Pancreas (tissue), 10 donors: ENCODE measurements around the gene KCND1. TPM values are rescaled to one million over a fixed set of nuclear protein-coding genes. Genes with fewer than 3 reads are reported as not detected.

ENCODE experiments used
- ATAC-seq, 4 donors: fragments of 200-7000 bp; cut with Tn5 transposase; one replicate each; pipeline versions ENCODE4 v1.8.0 to v1.9.1; 2020; ENCODE audit warnings: mild to moderate bottlenecking in 4 of 4, moderate library complexity in 4 of 4
- DNase-seq, 6 donors: peaks; one replicate each; pipeline ENCODE4 v3.0.0-alpha.2; 2020
- FAIRE-seq: peaks from 2 replicates; lab custom pipeline; 2012; peaks lifted over from hg19 to GRCh38; lab: Jason Lieb, UNC
- H3K27ac ChIP-seq, 4 donors: fragments of 200-600 bp; sonication (generic); 1 replicate in 3 of 4; 2 replicates in 1 of 4; pipeline versions ENCODE4 v1.5.0 to v1.8.0; 2020
- H3K27me3 ChIP-seq, 4 donors: fragments of 200-600 bp; one replicate each; pipeline ENCODE4 v1.8.0; 2021
- H3K36me3 ChIP-seq, 3 donors: fragments of 200-600 bp; sonication (generic) in 1 of 3; one replicate each; pipeline versions ENCODE4 v1.5.0 to v1.8.0; 2020 to 2021
- H3K4me1 ChIP-seq, 3 donors: fragments of 200-600 bp; one replicate each; pipeline ENCODE4 v1.8.0; 2021
- H3K4me3 ChIP-seq, 4 donors: fragments of 200-600 bp; sonication (generic) in 2 of 4; one replicate each; pipeline versions ENCODE4 v1.5.0 to v1.8.0; 2020 to 2021
- H3K9me3 ChIP-seq, 4 donors: fragments of 200-600 bp; one replicate each; pipeline ENCODE4 v1.8.0; 2021
- CTCF ChIP-seq, 4 donors: fragments of 200-600 bp; sonication (generic) in 3 of 4; IDR thresholded peaks; one replicate each; pipeline versions ENCODE4 v1.5.0 to v1.8.0; 2021; ENCODE audit warnings: antibody characterized with exemption in 4 of 4
- WGBS, 2 donors: extraction: QIAGEN DNeasy Blood & Tissue Kit; methylation state at CpG; one replicate each; pipeline ENCODE4 v1.1.7; 2013; 5-methylcytosine and 5-hydroxymethylcytosine counted together
- intact Hi-C, 3 donors: fragments of 100-400 bp; cut with DNase I; formaldehyde crosslinking; loops; one replicate each; pipeline versions ENCODE4 v1.11.1 to v1.14.2; 2022
- polyA plus RNA-seq, 2 donors: library from polyadenylated mRNA; stranded (reverse); fragments of 200-250 nt; gene quantifications; one replicate each; pipeline ENCODE4 v1.2.3, GENCODE V29; 2013
- total RNA-seq, 6 donors: library from RNA; stranded (reverse); fragmentation: NEBNext Ultra II Directional in 4 of 6; extraction: Animal tissue kit (Norgen Biotek cat#: 25700) in 4 of 6; gene quantifications; one replicate each; pipeline versions ENCODE4 v1.2.1 to v1.2.4, GENCODE V29; 2021 to 2023
- donor health status: healthy with polysubstance abuse.
- donor health status: DM: no; HTN: no; CAD: no; lungs with moderate emphysema.
- donor health status: DM: no; HTN: no; CAD: no.
- donor health status: control.
- donor health status: control.
- donor health status: Bipolar disorder and iron deficiency.
- donor health status: DM: yes; HTN: yes; CAD: no.
- donor health status: DM: no; HTN: no; CAD: no.
- donor health status: DM: no; HTN: no; CAD: no.
- donor health status: DM: yes; HTN: yes; CAD: no.

KCND1 gene
- total and polyA plus RNA-seq, 8 donors, result 0.12 to 1.7 (median 0.91) TPM

GRCh38 chrX:48945517-48946348 lies 25.9 kb downstream of the KCND1 start:
- ATAC-seq, result peak; percentile 70 to 84 (median 80)
- intact Hi-C loops, result no loop called here
- Histone ChIP-seq H3K36me3 (no peaks in the 10 kb centered on the region), H3K9me3 (no peaks in the 10 kb centered on the region), H3K4me1 (peaks cover 0 to 3% (median 0%) of the 10 kb centered on the region in 3 donors), H3K27me3 (no peaks in the 10 kb centered on the region), H3K27ac (no peak overlapping the region), H3K4me3 (no peak overlapping the region)
- 41% methylated on average over 8 of the region's 8 CpGs for WGBS, 2 donors
- TF ChIP-seq CTCF (IDR thresholded peaks at IDR 0.05), result peak; percentile 51 to 70 (median 68)
- DNase-seq, result peak in 5 of 6 donors; percentile 20 to 68 (median 54)
- FAIRE-seq, result peak; percentile 51

GRCh38 chrX:48942895-48943294 lies 28.7 kb downstream of the KCND1 start:
- 63 to 80% methylated on average over 2 of the region's 2 CpGs for WGBS, 2 donors
- Histone ChIP-seq H3K27me3 (no peaks in the 10 kb centered on the region), H3K4me1 (peaks cover 0 to 3% (median 0%) of the 10 kb centered on the region in 3 donors), H3K9me3 (no peaks in the 10 kb centered on the region), H3K4me3 (no peak overlapping the region), H3K36me3 (no peaks in the 10 kb centered on the region), H3K27ac (no peak overlapping the region)
- ATAC-seq (no peak), FAIRE-seq (no peak), DNase-seq (no peak)
- intact Hi-C loops, result no loop called here
- TF ChIP-seq CTCF (IDR thresholded peaks at IDR 0.05), result no peak

- DNase-seq, result no peak
- WGBS, 2 donors, result 76 to 86% methylated on average over 2 of the region's 2 CpGs
- H3K36me3 ChIP-seq, result no peaks in the 10 kb centered on the region
- no peak for FAIRE-seq
- TF ChIP-seq CTCF (IDR thresholded peaks at IDR 0.05), result no peak
- no peak for ATAC-seq
- intact Hi-C loops, result no loop called here
- no peaks in the 10 kb centered on the region for H3K27me3 ChIP-seq
- no peak overlapping the region for H3K27ac ChIP-seq
- H3K4me1 ChIP-seq, result peaks cover 0 to 3% (median 0%) of the 10 kb centered on the region in 3 donors
- H3K9me3 ChIP-seq, result no peaks in the 10 kb centered on the region
- H3K4me3 ChIP-seq, result no peak overlapping the region
Measured at GRCh38 chrX:48940404-48940955, 31.2 kb downstream of the KCND1 start.

- no peaks in the 10 kb centered on the region for H3K27me3 ChIP-seq
- FAIRE-seq (no peak), DNase-seq (no peak), ATAC-seq (no peak)
- 78 to 84% methylated on average over 3 of the region's 3 CpGs for WGBS, 2 donors
- TF ChIP-seq CTCF (IDR thresholded peaks at IDR 0.05), result no peak
- no peak overlapping the region for H3K27ac ChIP-seq
- intact Hi-C loops, result no loop called here
- H3K9me3 ChIP-seq, result no peaks in the 10 kb centered on the region
- no peaks in the 10 kb centered on the region for H3K36me3 ChIP-seq
- H3K4me3 ChIP-seq, result no peak overlapping the region
- H3K4me1 ChIP-seq, result peaks cover 0 to 3% (median 0%) of the 10 kb centered on the region in 3 donors
Measured at GRCh38 chrX:48939524-48940228, 32.0 kb downstream of the KCND1 start.
